ENCODE measurements around the gene MDGA2.

MDGA2 gene

GRCh38 chr14:47346849-47347248, 328.6 kb downstream of the MDGA2 start:
- no peak overlapping the region for H3K27ac ChIP-seq
- no peak for TF ChIP-seq CTCF (conservative IDR thresholded peaks at IDR 0.05)

GRCh38 chr14:47345016-47345415, 330.4 kb downstream of the MDGA2 start:
- no peak for TF ChIP-seq CTCF (conservative IDR thresholded peaks at IDR 0.05)
- no peak overlapping the region for H3K27ac ChIP-seq

- TF ChIP-seq CTCF (conservative IDR thresholded peaks at IDR 0.05) = peak; percentile 58
- H3K27ac ChIP-seq = no peak overlapping the region
Observed at GRCh38 chr14:47332939-47333338, 342.5 kb downstream of the MDGA2 start.

GRCh38 chr14:47332106-47332505, 343.3 kb downstream of the MDGA2 start:
- TF ChIP-seq CTCF (conservative IDR thresholded peaks at IDR 0.05) = no peak
- no peak overlapping the region for H3K27ac ChIP-seq

GRCh38 chr14:47328376-47328775, 347.0 kb downstream of the MDGA2 start:
- TF ChIP-seq CTCF (conservative IDR thresholded peaks at IDR 0.05) = no peak

GRCh38 chr14:47327336-47327735, 348.1 kb downstream of the MDGA2 start:
- H3K27ac ChIP-seq = no peak overlapping the region
- TF ChIP-seq CTCF (conservative IDR thresholded peaks at IDR 0.05) = no peak

More at GRCh38 chr14:47328376-47328775, 347.0 kb downstream of the MDGA2 start:
- no peak overlapping the region for H3K27ac ChIP-seq

- H3K27ac ChIP-seq = no peak overlapping the region
- no peak for TF ChIP-seq CTCF (conservative IDR thresholded peaks at IDR 0.05)
Observed at GRCh38 chr14:47322751-47323150, 352.7 kb downstream of the MDGA2 start.

GRCh38 chr14:47302121-47302520, 373.3 kb downstream of the MDGA2 start:
- H3K27ac ChIP-seq = no peak overlapping the region
- no peak for TF ChIP-seq CTCF (conservative IDR thresholded peaks at IDR 0.05)

Data from VCaP (cell line).